Vagina (tissue), 2 donors: ENCODE results near the gene PSTK. TPM values are rescaled to one million over a fixed set of nuclear protein-coding genes. Genes with fewer than 3 reads are reported as not detected.

Source experiments
- DNase-seq, 2 donors: peaks; one replicate each; pipeline ENCODE4 v3.0.0-alpha.2; 2017; ENCODE audit errors: extremely low spot score in 2 of 2
- H3K27ac ChIP-seq: fragments of 200-600 bp; sonication (generic); one replicate; pipeline ENCODE4 v1.5.1; 2019
- H3K27me3 ChIP-seq: fragments of 200-600 bp; sonication (generic); one replicate; pipeline ENCODE4 v1.5.1; 2019
- H3K36me3 ChIP-seq, 2 donors: fragments of 200-600 bp; sonication (generic); one replicate each; pipeline ENCODE4 v1.5.1; 2017 to 2019
- H3K4me1 ChIP-seq: fragments of 200-600 bp; sonication (generic); one replicate; pipeline ENCODE4 v1.5.1; 2019
- H3K4me3 ChIP-seq, 2 donors: fragments of 200-600 bp; sonication (generic); 1 replicate in 1 of 2; 2 replicates in 1 of 2; pipeline ENCODE4 v1.5.1; 2016 to 2019
- H3K9me3 ChIP-seq: fragments of 200-600 bp; sonication (generic); one replicate; pipeline ENCODE4 v1.5.1; 2019
- CTCF ChIP-seq, 3 experiments: fragments of 450-650 bp in 2 of 3; fragments of 200-600 bp in 1 of 3; sonication (generic) in 1 of 3; IDR thresholded peaks; one replicate each; pipeline ENCODE4 v1.5.1; 2017 to 2019; ENCODE audit warnings: antibody characterized with exemption in 3 of 3, mild to moderate bottlenecking in 2 of 3, moderate library complexity in 2 of 3
- POLR2A ChIP-seq, 2 donors: fragments of 450-650 bp; IDR thresholded peaks; one replicate each; pipeline ENCODE4 v1.6.1; 2017; ENCODE audit warnings: antibody characterized with exemption in 2 of 2, mild to moderate bottlenecking in 2 of 2, moderate library complexity in 2 of 2
- POLR2AphosphoS5 ChIP-seq, 2 donors: sonication (generic); formaldehyde crosslinking; IDR thresholded peaks; one replicate each; pipeline ENCODE4 v1.9.0; 2017; ENCODE audit warnings: antibody characterized with exemption in 2 of 2, mild to moderate bottlenecking in 2 of 2, low read depth in 1 of 2; ENCODE audit not compliant: insufficient read depth in 1 of 2
- intact Hi-C: fragments of 100-400 bp; cut with DNase I; formaldehyde crosslinking; loops from one replicate; pipeline ENCODE4 v1.15.1; 2023
- total RNA-seq: library from RNA; depleted of rRNA; stranded (reverse); fragments of >200 nt; gene quantifications from one replicate; pipeline ENCODE4 v1.2.3, GENCODE V29; 2016

Gene PSTK
- total RNA-seq, 1 donor from 2014 or later, result 8.6 TPM

GRCh38 chr10:123011987-123012386 lies 31.8 kb downstream of the PSTK start:
- TF ChIP-seq CTCF (IDR thresholded peaks at IDR 0.05) (no peak), POLR2AphosphoS5 (IDR thresholded peaks at IDR 0.05; ENCODE audit: insufficient read depth in 1 of 2, low read depth in 1 of 2) (no peak), POLR2A (IDR thresholded peaks at IDR 0.05) (no peak)
- H3K27me3 ChIP-seq, result no peaks in the 10 kb centered on the region
- no peak overlapping the region for H3K27ac ChIP-seq
- no peaks in the 10 kb centered on the region for H3K9me3 ChIP-seq
- intact Hi-C loops, result no loop called here
- DNase-seq, result no peak
- peaks cover 34% of the 10 kb centered on the region for H3K4me1 ChIP-seq
- no peak overlapping the region for H3K4me3 ChIP-seq
- H3K36me3 ChIP-seq, result no peaks in the 10 kb centered on the region

DNA sequence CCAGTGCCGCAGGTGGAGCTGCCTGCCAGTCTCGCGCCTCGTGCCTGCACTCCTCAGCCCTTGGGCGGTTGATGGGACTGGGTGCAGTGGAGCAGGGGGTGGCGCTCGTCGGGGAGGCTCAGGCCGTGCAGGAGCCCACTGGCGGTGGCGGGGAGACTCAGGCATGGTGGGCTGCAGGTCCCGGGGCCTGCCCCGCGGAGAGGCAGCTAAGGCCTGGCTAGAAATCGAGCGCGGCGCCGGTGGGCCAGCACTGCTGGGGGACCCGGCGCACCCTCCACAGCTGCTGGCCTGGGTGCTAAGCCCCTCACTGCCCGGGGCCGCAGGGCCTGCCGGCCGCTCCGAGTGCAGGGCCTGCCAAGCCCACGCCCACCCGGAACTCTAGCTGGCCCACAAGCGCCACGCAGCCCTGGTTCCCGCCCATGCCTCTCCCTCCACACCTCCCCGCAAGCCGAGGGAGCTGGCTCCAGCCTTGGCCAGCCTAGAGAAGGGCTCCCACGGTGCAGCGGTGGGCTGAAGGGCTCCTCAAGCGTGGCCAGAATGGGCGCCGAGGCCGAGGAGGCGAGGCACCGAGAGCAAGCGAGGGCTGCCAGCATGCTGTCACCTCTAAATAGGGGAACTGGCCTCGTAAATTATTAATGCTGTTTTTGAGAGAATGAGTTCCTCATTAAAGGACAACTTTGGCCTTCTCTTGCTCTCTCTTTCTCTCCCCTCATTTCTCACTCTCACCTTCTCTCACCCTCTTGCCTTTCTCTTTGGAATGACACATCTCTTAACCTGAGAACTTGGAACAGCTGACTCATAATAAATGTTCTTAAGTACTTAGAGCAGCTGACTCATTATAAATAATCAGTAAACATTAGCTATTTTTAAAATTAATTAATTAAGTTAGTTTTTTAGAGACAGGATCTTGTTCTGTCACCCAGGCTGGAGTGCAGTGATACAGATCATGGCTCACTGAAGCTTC lies 33.5 kb downstream of the PSTK start:
- intact Hi-C loops, result no loop called here
- Histone ChIP-seq H3K9me3 (no peaks in the 10 kb centered on the region), H3K4me3 (no peak overlapping the region), H3K27ac (no peak overlapping the region), H3K36me3 (no peaks in the 10 kb centered on the region), H3K4me1 (peaks cover 33% of the 10 kb centered on the region), H3K27me3 (no peaks in the 10 kb centered on the region)
- no peak for TF ChIP-seq CTCF (IDR thresholded peaks at IDR 0.05)
- TF ChIP-seq POLR2AphosphoS5 (IDR thresholded peaks at IDR 0.05; ENCODE audit: insufficient read depth in 1 of 2, low read depth in 1 of 2), result no peak
- no peak for TF ChIP-seq POLR2A (IDR thresholded peaks at IDR 0.05)
- no peak for DNase-seq

- no peak for DNase-seq
- TF ChIP-seq POLR2A (IDR thresholded peaks at IDR 0.05), result no peak
- no peak for TF ChIP-seq CTCF (IDR thresholded peaks at IDR 0.05)
- TF ChIP-seq POLR2AphosphoS5 (IDR thresholded peaks at IDR 0.05; ENCODE audit: insufficient read depth in 1 of 2, low read depth in 1 of 2), result no peak
- no peak overlapping the region for H3K27ac ChIP-seq
- no peak overlapping the region for H3K4me3 ChIP-seq
- H3K27me3 ChIP-seq, result no peaks in the 10 kb centered on the region
- H3K4me1 ChIP-seq, result peaks cover 26% of the 10 kb centered on the region
- H3K36me3 ChIP-seq, result no peaks in the 10 kb centered on the region
- intact Hi-C loops, result no loop called here
- H3K9me3 ChIP-seq, result no peaks in the 10 kb centered on the region
Observed at GRCh38 chr10:123014772-123015171, 34.6 kb downstream of the PSTK start.

- TF ChIP-seq CTCF (IDR thresholded peaks at IDR 0.05) (no peak), POLR2AphosphoS5 (IDR thresholded peaks at IDR 0.05; ENCODE audit: insufficient read depth in 1 of 2, low read depth in 1 of 2) (no peak), POLR2A (IDR thresholded peaks at IDR 0.05) (no peak)
- Histone ChIP-seq H3K36me3 (no peaks in the 10 kb centered on the region), H3K9me3 (no peaks in the 10 kb centered on the region), H3K27ac (no peak overlapping the region), H3K4me3 (no peak overlapping the region), H3K27me3 (no peaks in the 10 kb centered on the region), H3K4me1 (peaks cover 12% of the 10 kb centered on the region)
- intact Hi-C loops, result no loop called here
- no peak for DNase-seq
Observed at GRCh38 chr10:123016228-123016627, 36.0 kb downstream of the PSTK start.
